Skin of body (tissue), 2 donors: Measurements from ENCODE around the gene PCNX1. TPM values are rescaled to one million over a fixed set of nuclear protein-coding genes. Genes with fewer than 3 reads are reported as not detected.

Source experiments
- DNase-seq: peaks from one replicate; lab custom pipeline; 2025; lab: John Stamatoyannopoulos, UW
- total RNA-seq: library from RNA; depleted of rRNA; stranded (reverse); fragments of >200 nt; gene quantifications from one replicate; pipeline ENCODE4 v1.2.3, GENCODE V29; 2014

Gene PCNX1
- total RNA-seq, 1 donor from 2014 or later = 79.1 TPM

- DNase-seq = no peak
Observed at GRCh38 chr14:70956511-70956910, 49.3 kb downstream of the PCNX1 start.

DNA sequence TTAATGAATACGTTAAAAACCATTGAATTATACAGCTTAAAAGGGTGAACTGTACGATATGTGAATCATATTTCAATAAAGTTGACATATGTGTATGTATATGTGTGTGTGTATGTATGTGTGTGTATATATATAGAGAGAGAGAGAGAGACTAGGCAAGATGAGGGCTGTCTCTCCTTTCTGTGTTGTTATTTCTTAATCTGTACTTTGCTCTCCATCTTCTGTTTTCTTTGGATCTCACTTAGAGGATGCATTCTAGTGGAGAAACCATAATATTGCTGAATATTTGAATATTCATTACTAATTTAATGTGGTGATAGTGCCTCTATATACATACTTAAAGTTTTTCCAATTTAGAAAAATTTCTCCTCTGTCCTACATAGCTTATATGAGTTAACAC lies 50.5 kb downstream of the PCNX1 start:
- no peak for DNase-seq

GRCh38 chr14:70962935-70963334 lies 55.7 kb downstream of the PCNX1 start:
- DNase-seq = no peak

DNA sequence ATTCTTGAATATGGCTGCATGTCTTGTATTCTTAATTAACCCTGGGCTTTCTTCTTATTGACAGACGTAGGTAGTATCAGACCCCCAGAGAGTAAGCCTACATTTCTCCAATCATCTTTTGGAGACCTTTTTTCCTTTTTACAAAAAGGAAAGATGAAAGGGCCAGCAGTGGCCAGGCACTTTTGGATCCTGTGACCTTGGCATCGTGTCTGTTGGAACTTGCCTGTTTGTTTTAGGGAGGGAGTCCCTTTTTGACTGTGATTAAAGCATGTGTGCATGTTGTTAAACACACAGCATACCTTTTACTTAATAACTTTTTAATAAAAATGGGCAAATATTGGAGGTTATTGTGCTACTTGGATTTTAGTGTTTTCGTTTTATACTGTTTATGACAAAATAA lies 57.2 kb downstream of the PCNX1 start:
- no peak for DNase-seq

- no peak for DNase-seq
Observed at GRCh38 chr14:70971560-70971959, 64.3 kb downstream of the PCNX1 start.

DNA sequence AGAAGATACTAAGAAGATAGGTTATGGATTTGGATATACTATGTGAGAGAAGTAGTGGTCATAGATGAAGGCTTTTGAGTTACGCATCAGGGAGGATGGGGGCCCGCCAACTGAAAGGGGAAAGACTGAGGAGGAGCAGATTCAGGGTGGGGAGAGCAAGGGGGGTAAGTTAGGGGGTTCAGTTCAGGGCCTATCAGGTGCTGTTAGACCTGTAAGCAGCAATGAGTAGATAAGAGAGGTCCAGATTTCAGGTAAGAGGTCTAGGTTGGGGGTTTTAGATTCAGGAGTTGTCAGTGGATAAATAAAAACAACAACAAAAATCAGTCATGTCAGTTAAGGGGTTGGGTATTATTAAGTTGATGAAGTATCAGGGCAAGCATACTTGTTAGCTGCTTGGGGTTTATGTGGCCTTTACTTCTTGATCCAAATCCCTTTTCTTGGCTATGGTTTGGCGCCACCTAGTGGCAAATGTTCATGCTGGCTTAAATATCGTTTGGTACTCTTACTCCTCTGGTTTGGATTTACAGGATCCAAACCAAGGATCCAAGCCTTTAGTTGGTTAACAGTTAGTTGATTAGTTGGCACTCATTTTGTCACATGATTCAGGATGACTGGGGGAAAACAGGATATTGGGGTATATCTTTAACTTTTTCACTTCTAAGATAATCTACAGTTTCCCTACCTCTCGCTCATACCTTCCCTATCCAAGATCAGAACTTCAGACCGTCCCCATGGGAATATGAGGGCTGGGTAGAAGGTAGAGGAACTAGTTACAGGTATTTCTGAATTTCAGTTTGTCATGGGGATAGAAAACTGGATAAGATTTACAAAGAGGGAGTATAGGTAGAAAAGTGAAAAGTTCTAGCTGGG lies 65.1 kb downstream of the PCNX1 start:
- DNase-seq = peak; percentile 59

GRCh38 chr14:70976591-70976990 lies 69.3 kb downstream of the PCNX1 start:
- DNase-seq = no peak

GRCh38 chr14:70981000-70981952 lies 74.0 kb downstream of the PCNX1 start:
- DNase-seq = no peak

DNA sequence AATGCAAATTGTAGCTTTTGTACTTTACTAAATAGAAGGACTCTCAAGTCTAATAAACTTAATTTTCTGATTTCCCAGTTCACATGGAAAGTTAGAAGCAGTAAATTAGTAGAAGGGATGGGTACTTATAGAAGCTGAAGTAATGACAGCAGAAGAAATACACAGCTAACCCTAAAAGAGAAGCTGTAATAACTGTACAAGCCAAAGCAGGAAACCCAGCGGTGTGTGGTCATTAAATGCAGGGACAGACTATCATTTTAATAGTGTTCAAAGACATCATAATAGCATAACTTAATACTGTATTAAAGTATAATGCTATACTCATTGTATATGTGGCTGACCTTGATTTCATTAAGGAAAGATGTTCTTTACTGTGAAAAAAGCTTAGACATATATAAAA lies 74.9 kb downstream of the PCNX1 start:
- no peak for DNase-seq

DNA sequence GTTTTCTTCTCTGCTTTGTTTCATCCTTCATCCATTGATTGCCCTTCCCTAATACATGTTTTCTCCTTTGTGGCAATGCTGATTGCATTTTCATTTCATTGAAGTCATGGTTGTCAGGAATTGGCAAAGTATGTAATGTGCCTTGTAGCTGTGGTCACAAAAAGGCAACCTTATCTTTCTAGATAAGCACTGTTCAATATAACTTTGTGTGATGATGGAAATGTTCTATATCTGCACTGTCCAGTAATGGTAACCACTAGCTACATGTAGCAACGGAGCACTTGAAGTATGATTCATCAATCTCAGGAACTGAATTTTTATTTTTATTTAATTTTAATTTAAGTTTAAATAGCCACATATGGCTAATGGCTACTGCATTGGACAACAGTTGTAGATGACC lies 79.8 kb downstream of the PCNX1 start:
- no peak for DNase-seq

DNA sequence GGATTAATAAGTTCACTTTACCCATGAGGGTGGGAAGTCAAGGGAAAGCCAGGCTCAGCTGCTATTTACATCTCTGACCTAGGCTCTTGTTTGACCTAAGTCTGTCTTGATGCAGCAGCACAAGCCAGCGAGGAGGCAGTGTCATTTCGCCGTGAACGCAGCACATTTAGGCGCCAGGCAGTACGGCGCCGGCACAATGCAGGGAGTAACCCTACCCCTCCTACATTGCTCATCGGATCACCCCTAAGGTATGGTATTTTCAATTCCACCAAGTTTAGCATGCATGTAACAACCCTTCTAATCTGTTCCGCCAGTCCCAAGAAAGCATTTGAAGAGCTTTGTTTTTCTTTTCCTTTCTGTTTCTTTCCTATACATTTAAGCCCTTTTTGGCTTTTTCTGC lies 81.2 kb downstream of the PCNX1 start:
- no peak for DNase-seq

GRCh38 chr14:70993931-70994330 lies 86.7 kb downstream of the PCNX1 start:
- DNase-seq = no peak

DNA sequence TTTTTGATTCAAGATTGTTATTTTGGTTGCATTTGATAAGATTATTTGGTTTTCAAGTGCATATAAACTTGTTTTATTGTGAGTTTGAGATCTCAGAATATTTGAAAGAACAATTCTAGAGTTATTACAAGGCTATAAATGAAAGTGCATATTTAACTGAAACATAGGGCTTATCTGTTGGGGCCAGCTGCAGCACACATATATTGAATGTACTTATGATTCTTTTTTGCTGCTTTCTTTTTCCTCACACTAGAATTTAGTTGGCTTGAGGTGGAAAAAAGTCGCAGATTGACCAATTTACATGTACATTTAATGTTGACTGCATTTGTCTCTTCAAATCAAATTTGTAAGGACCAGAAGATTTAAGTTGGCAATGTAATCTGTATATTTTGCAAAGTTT lies 88.0 kb downstream of the PCNX1 start:
- DNase-seq = no peak

GRCh38 chr14:70995671-70996070 lies 88.4 kb downstream of the PCNX1 start:
- no peak for DNase-seq

- no peak for DNase-seq
Observed at GRCh38 chr14:70999117-70999516, 91.9 kb downstream of the PCNX1 start.

DNA sequence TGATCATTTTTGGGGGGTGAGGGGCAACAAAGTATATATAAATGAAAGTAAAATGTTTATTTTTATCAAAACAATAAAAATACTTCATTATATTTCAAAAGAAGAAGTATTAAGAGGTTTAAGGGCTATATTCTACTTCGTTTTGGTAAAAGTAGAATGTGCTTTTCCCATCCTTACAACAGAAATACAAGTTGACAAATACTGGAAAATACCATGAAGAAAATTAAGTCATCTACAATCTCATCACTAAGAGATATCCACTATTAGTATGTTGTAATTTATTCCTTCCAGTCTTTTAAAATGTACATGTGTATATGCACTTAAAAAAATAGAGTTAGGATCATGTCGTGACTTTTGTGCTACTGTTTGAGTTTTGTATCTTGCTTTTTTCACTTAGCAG lies 92.8 kb downstream of the PCNX1 start:
- no peak for DNase-seq

- no peak for DNase-seq
Observed at GRCh38 chr14:71001742-71002141, 94.5 kb downstream of the PCNX1 start.

- DNase-seq = no peak
Observed at GRCh38 chr14:71003156-71003555, 95.9 kb downstream of the PCNX1 start.

DNA sequence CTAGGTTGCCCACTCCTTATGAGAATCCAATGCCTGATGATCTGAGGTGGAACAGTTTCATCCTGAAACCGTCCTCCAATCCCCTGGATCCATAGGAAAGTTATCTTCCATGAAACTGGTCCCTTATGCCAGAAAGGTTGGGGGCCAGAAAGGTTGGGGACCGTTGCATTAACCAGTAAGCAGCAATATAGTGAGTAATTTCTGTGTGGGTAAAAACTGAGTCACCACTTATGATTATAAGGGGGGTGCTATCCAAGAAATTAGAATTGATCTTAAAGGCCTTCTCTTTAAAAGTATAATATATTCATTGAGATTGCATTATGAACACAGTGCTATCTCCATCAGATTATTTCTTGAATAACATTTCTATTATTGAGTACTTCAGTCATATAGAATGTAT lies 97.2 kb downstream of the PCNX1 start:
- DNase-seq = no peak

GRCh38 chr14:71005076-71005475 lies 97.8 kb downstream of the PCNX1 start:
- DNase-seq = no peak

DNA sequence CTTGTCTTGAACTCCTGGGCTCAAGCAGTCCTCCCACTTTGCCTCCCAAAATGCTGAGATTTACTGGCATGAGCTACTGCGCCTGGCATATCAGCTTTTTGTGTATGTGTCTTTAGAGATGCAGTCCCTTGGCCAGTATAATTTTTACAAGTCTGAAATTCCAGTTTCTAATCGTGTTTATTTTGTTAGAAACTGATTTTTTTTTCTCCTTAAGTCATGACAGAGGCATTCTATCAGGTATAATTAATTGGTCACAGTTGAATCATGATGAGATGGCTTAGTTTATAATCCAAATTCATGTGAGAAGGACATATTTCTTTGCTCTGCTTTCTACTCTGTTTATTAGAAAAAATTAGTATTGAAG lies 98.9 kb downstream of the PCNX1 start:
- no peak for DNase-seq

DNA sequence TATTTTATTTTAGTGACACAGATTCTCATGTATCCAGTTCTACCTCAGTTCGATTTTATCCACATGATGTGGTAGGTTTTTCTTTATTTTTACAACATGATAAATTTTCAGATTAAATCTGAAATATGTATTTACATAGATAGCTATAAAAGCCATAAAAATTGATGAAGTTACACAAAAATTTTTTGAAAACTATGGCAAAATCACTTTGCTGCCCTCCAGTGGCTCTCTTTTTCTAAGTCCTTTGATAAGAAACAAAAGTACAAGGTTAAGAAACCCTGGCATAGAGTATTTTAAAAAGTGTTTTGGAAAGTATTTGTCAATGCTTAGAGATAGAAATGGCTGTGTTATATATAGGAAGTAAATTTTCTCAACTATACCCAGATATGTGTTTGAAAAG lies 104.2 kb downstream of the PCNX1 start:
- no peak for DNase-seq

DNA sequence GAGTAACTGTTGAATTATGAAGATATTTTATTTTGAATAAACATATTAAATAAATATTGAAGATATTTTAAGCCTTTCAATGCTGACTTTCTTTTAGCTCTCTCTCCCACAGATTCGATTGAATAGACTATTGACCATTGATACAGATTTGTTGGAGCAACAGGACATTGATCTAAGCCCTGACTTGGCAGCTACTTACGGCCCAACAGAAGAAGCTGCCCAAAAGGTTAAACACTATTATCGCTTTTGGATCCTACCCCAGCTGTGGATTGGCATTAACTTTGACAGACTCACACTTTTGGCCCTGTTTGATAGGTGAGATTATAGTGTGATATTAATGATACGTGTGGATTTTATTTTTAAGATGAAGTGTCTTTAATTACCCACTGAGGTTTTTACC lies 105.6 kb downstream of the PCNX1 start:
- no peak for DNase-seq
